Activated naive CD8-positive, alpha-beta T cell treated with anti-CD3 and anti-CD28 coated beads, Interleukin-2, amount 10 ng/mL, durations not matched to agents 7 days and 5 days (primary cell): Measurements from ENCODE around the gene TCHHL1. TPM values are rescaled to one million over a fixed set of nuclear protein-coding genes. Genes with fewer than 3 reads are reported as not detected.
"Not testable (repeated sequence)": the region's sequence is repeated elsewhere in the genome, so short reads cannot be mapped to it uniquely, and the experiment has no call there.

Source experiments
- ATAC-seq: fragments of 150-1000 bp; cut with Tn5 transposase; one replicate; pipeline ENCODE4 v1.10.0; 2021; ENCODE audit warnings: low read depth, moderate library complexity
- POLR2A ChIA-PET: fragments of 350-600 bp; sonication (Branson Sonifier 250); formaldehyde crosslinking; loops from one replicate; lab custom pipeline; 2021; ENCODE audit warnings: antibody characterized with exemption; lab: Charles Lee
- DNase-seq: peaks from one replicate; pipeline ENCODE4 v3.0.0; 2021
- H3K27ac Mint-ChIP-seq: one replicate; pipeline ENCODE4 v1.8.0; 2022; ENCODE audit warnings: mild to moderate bottlenecking, mixed read lengths
- H3K27me3 Mint-ChIP-seq: one replicate; pipeline ENCODE4 v1.8.0; 2022; ENCODE audit warnings: mild to moderate bottlenecking, moderate library complexity, mixed read lengths
- H3K36me3 Mint-ChIP-seq: one replicate; pipeline ENCODE4 v1.8.0; 2021; ENCODE audit warnings: mild to moderate bottlenecking, mixed read lengths
- H3K4me1 Mint-ChIP-seq: one replicate; pipeline ENCODE4 v1.8.0; 2021; ENCODE audit warnings: mixed read lengths
- H3K4me3 Mint-ChIP-seq: one replicate; pipeline ENCODE4 v1.8.0; 2022; ENCODE audit warnings: mild to moderate bottlenecking, moderate library complexity, mixed read lengths
- H3K9me3 Mint-ChIP-seq: one replicate; pipeline ENCODE4 v1.8.0; 2021; ENCODE audit warnings: mixed read lengths
- total RNA-seq, 2 experiments: library from RNA; stranded (reverse); gene quantifications; one replicate each; pipeline ENCODE4 v1.2.3, GENCODE V29; 2021

TCHHL1 gene
- total RNA-seq, 2 experiments from 2014 or later, result not detected

GRCh38 chr1:152109231-152109997 lies 20.6 kb upstream of the TCHHL1 start:
- Mint-ChIP-seq H3K36me3 (peaks cover 1% of the 10 kb centered on the region), H3K27ac (no peak overlapping the region), H3K4me3 (no peak overlapping the region), H3K9me3 (peaks cover 5% of the 10 kb centered on the region), H3K27me3 (peaks cover 10% of the 10 kb centered on the region), H3K4me1 (no peaks in the 10 kb centered on the region)
- ATAC-seq (no peak), DNase-seq (peak; percentile 27)
- POLR2A ChIA-PET, result no interaction called here

GRCh38 chr1:152108882-152109222 lies 20.0 kb upstream of the TCHHL1 start:
- no peak for DNase-seq
- H3K27me3 Mint-ChIP-seq, result peaks cover 12% of the 10 kb centered on the region
- no peak overlapping the region for H3K4me3 Mint-ChIP-seq
- H3K36me3 Mint-ChIP-seq, result peaks cover 1% of the 10 kb centered on the region
- H3K9me3 Mint-ChIP-seq, result peaks cover 5% of the 10 kb centered on the region
- H3K4me1 Mint-ChIP-seq, result no peaks in the 10 kb centered on the region
- POLR2A ChIA-PET, result no interaction called here
- no peak for ATAC-seq
- no peak overlapping the region for H3K27ac Mint-ChIP-seq

- POLR2A ChIA-PET, result no interaction called here
- Mint-ChIP-seq H3K4me3 (no peak overlapping the region), H3K9me3 (peaks cover 5% of the 10 kb centered on the region), H3K27ac (peak overlapping the region; percentile 72), H3K4me1 (no peaks in the 10 kb centered on the region), H3K27me3 (peaks cover 19% of the 10 kb centered on the region), H3K36me3 (peaks cover 1% of the 10 kb centered on the region)
- peak; percentile 29 for DNase-seq
- ATAC-seq, result no peak
These were observed 19.4 kb upstream of the TCHHL1 start for GRCh38 chr1:152107984-152108881.

- Mint-ChIP-seq H3K27me3 (peaks cover 25% of the 10 kb centered on the region), H3K9me3 (peaks cover 5% of the 10 kb centered on the region), H3K27ac (peak overlapping the region; percentile 64), H3K36me3 (peaks cover 1% of the 10 kb centered on the region), H3K4me3 (no peak overlapping the region), H3K4me1 (no peaks in the 10 kb centered on the region)
- POLR2A ChIA-PET, result no interaction called here
- peak; percentile 33 for DNase-seq
- no peak for ATAC-seq
These were observed 18.4 kb upstream of the TCHHL1 start for GRCh38 chr1:152107031-152107983.

GRCh38 chr1:152104854-152105253 lies 16.0 kb upstream of the TCHHL1 start:
- no peaks in the 10 kb centered on the region for H3K4me1 Mint-ChIP-seq
- peaks cover 1% of the 10 kb centered on the region for H3K36me3 Mint-ChIP-seq
- H3K27me3 Mint-ChIP-seq, result peaks cover 39% of the 10 kb centered on the region
- POLR2A ChIA-PET, result interaction anchor here (0.9 kb wide), 1 partner anchor 58 kb away, joined by 3 read pairs; no protein-coding TSS in a partner anchor
- peaks cover 5% of the 10 kb centered on the region for H3K9me3 Mint-ChIP-seq
- no peak overlapping the region for H3K27ac Mint-ChIP-seq
- no peak overlapping the region for H3K4me3 Mint-ChIP-seq
- DNase-seq, result no peak
- ATAC-seq, result no peak

GRCh38 chr1:152096931-152097330 lies 8.1 kb upstream of the TCHHL1 start:
- Mint-ChIP-seq H3K27ac (no peak overlapping the region), H3K4me1 (no peaks in the 10 kb centered on the region), H3K4me3 (no peak overlapping the region), H3K9me3 (peaks cover 7% of the 10 kb centered on the region), H3K27me3 (peaks cover 58% of the 10 kb centered on the region), H3K36me3 (no peaks in the 10 kb centered on the region)
- POLR2A ChIA-PET, result no interaction called here
- no peak for ATAC-seq
- no peak for DNase-seq

- H3K4me1 Mint-ChIP-seq, result no peaks in the 10 kb centered on the region
- ATAC-seq, result no peak
These were observed 2.1 kb downstream of the TCHHL1 start for GRCh38 chr1:152086760-152087159.

GRCh38 chr1:152084853-152085252 lies 4.0 kb downstream of the TCHHL1 start:
- DNase-seq (no peak), ATAC-seq (no peak)
- Mint-ChIP-seq H3K27me3 (peaks cover 4% of the 10 kb centered on the region), H3K36me3 (no peaks in the 10 kb centered on the region), H3K4me1 (no peaks in the 10 kb centered on the region), H3K9me3 (no peaks in the 10 kb centered on the region), H3K4me3 (no peak overlapping the region), H3K27ac (no peak overlapping the region)
- POLR2A ChIA-PET, result no interaction called here

More at GRCh38 chr1:152086760-152087159, 2.1 kb downstream of the TCHHL1 start:
- no peak overlapping the region for H3K4me3 Mint-ChIP-seq
- DNase-seq, result no peak
- no peaks in the 10 kb centered on the region for H3K36me3 Mint-ChIP-seq
- peaks cover 4% of the 10 kb centered on the region for H3K27me3 Mint-ChIP-seq
- no peaks in the 10 kb centered on the region for H3K9me3 Mint-ChIP-seq
- POLR2A ChIA-PET, result no interaction called here
- H3K27ac Mint-ChIP-seq, result no peak overlapping the region

- not testable (repeated sequence) for ATAC-seq, H3K9me3 Mint-ChIP-seq
These were observed 7.8 kb downstream of the TCHHL1 start for GRCh38 chr1:152081026-152081425.

GRCh38 chr1:152080494-152080893 lies 8.4 kb downstream of the TCHHL1 start:
- ATAC-seq, DNase-seq, H3K4me1 Mint-ChIP-seq, H3K27me3 Mint-ChIP-seq, H3K4me3 Mint-ChIP-seq, H3K36me3 Mint-ChIP-seq, H3K27ac Mint-ChIP-seq, POLR2A ChIA-PET, H3K9me3 Mint-ChIP-seq: not testable (repeated sequence)

More at GRCh38 chr1:152081026-152081425, 7.8 kb downstream of the TCHHL1 start:
- H3K27ac Mint-ChIP-seq, H3K27me3 Mint-ChIP-seq, POLR2A ChIA-PET, H3K4me3 Mint-ChIP-seq, H3K4me1 Mint-ChIP-seq, DNase-seq, H3K36me3 Mint-ChIP-seq: not testable (repeated sequence)

GRCh38 chr1:152078831-152079441 lies 9.9 kb downstream of the TCHHL1 start:
- Mint-ChIP-seq H3K36me3 (no peaks in the 10 kb centered on the region), H3K4me1 (no peaks in the 10 kb centered on the region), H3K9me3 (no peaks in the 10 kb centered on the region), H3K27ac (no peak overlapping the region), H3K27me3 (peaks cover 12% of the 10 kb centered on the region), H3K4me3 (no peak overlapping the region)
- POLR2A ChIA-PET, result no interaction called here
- no peak for DNase-seq
- ATAC-seq, result no peak

- POLR2A ChIA-PET, result no interaction called here
- H3K27me3 Mint-ChIP-seq, result peaks cover 29% of the 10 kb centered on the region
- H3K9me3 Mint-ChIP-seq, result no peaks in the 10 kb centered on the region
- H3K36me3 Mint-ChIP-seq, result no peaks in the 10 kb centered on the region
- H3K4me1 Mint-ChIP-seq, result no peaks in the 10 kb centered on the region
- ATAC-seq (no peak), DNase-seq (no peak)
- H3K27ac Mint-ChIP-seq, result no peak overlapping the region
- H3K4me3 Mint-ChIP-seq, result no peak overlapping the region
These were observed 16.6 kb downstream of the TCHHL1 start for GRCh38 chr1:152072311-152072710.
